K562 (cell line): ENCODE data around the gene RABGAP1L. TPM values are rescaled to one million over a fixed set of nuclear protein-coding genes. Genes with fewer than 3 reads are reported as not detected.

Experiments used
- ATAC-seq: fragments of 200-7000 bp; cut with Tn5 transposase; 3 replicates; pipeline ENCODE4 v1.9.1; 2020; ENCODE audit warnings: moderate library complexity
- BruUV-seq: library from RNA; stranded (reverse); fragments of 400-500 nt; replicated peaks from 2 replicates; lab custom pipeline; 2021; lab: Mats Ljungman, UMichigan
- CTCF ChIA-PET: fragments of 300-600 bp; formaldehyde crosslinking; extraction: SDS; loops from one replicate; lab custom pipeline; 2021; ENCODE audit warnings: low intra/inter-chr PET ratio; lab: Yijun Ruan, JAX
- POLR2A ChIA-PET: fragments of 300-600, 350-650 bp; sonication (Branson Sonifier 250); formaldehyde crosslinking; extraction: SDS; loops from one replicate; lab custom pipeline; 2021; ENCODE audit warnings: antibody characterized with exemption, inconsistent platforms; lab: Yijun Ruan, JAX
- DNase-seq, 4 experiments: peaks; one replicate each; pipeline versions ENCODE4 v3.0.0 to v3.0.0-alpha.2; 2011 to 2018; ENCODE audit warnings: low spot score in 3 of 4, mixed read lengths in 3 of 4; ENCODE audit errors: extremely low read depth in 1 of 4
- FAIRE-seq: peaks from 2 replicates; lab custom pipeline; 2011; peaks lifted over from hg19 to GRCh38; lab: Jason Lieb, UNC
- H2AFZ ChIP-seq: 2 replicates; pipeline ENCODE4 v1.6.0; 2011; ENCODE audit warnings: low read depth, low read length, control low read depth, inconsistent platforms
- H3K27ac ChIP-seq: fragments of 200-600 bp; 3 replicates; pipeline ENCODE4 v1.8.0; 2011; ENCODE audit warnings: low read depth, mild to moderate bottlenecking, control low read depth, inconsistent platforms, low read length, moderate library complexity, mixed read lengths; ENCODE audit errors: extremely low read depth
- H3K27me3 ChIP-seq, 2 experiments: fragments of 300-600 bp in 1 of 2; 2 replicates in 1 of 2; 3 replicates in 1 of 2; pipeline versions ENCODE4 v1.6.0 to v1.8.0; 2011; ENCODE audit warnings: inconsistent platforms in 2 of 2, low read length in 2 of 2, mild to moderate bottlenecking in 1 of 2, mixed read lengths in 1 of 2, moderate library complexity in 1 of 2; ENCODE audit not compliant: control insufficient read depth in 2 of 2, insufficient read depth in 2 of 2
- H3K36me3 ChIP-seq: fragments of 300-600 bp; 3 replicates; pipeline ENCODE4 v1.8.0; 2011; ENCODE audit warnings: mild to moderate bottlenecking, low read length, inconsistent platforms; ENCODE audit not compliant: control insufficient read depth, insufficient read depth
- H3K4me1 ChIP-seq, 2 experiments: fragments of 200-600 bp in 1 of 2; replicated peaks in 1 of 2; 2 replicates in 1 of 2; 3 replicates in 1 of 2; pipeline versions ENCODE4 v1.5.1 to v1.8.0; 2011; ENCODE audit warnings: inconsistent platforms in 2 of 2, low read length in 2 of 2, mild to moderate bottlenecking in 1 of 2, mixed read lengths in 1 of 2, moderate library complexity in 1 of 2; ENCODE audit not compliant: control insufficient read depth in 2 of 2, insufficient read depth in 2 of 2
- H3K4me2 ChIP-seq: 2 replicates; pipeline ENCODE4 v1.6.1; 2011; ENCODE audit warnings: low read length, control low read depth, inconsistent platforms, mixed read lengths; ENCODE audit not compliant: insufficient read depth
- H3K4me3 ChIP-seq: fragments of 200-600 bp; sonication (generic), shearing (Covaris generic); 2 replicates; pipeline ENCODE4 v1.5.1; 2016; ENCODE audit warnings: control low read depth, inconsistent platforms
- H3K79me2 ChIP-seq: fragments of 200-600 bp; 3 replicates; pipeline ENCODE4 v1.8.0; 2011; ENCODE audit warnings: low read length, inconsistent platforms; ENCODE audit not compliant: control insufficient read depth, insufficient read depth
- H3K9ac ChIP-seq, 2 experiments: 2 replicates each; pipeline versions ENCODE4 v1.6.0 to v1.6.1; 2011; ENCODE audit warnings: low read depth in 2 of 2, low read length in 2 of 2, control low read depth in 1 of 2, inconsistent platforms in 1 of 2, mild to moderate bottlenecking in 1 of 2, mixed read lengths in 1 of 2; ENCODE audit not compliant: insufficient read depth in 1 of 2
- H3K9me1 ChIP-seq: one replicate; pipeline ENCODE4 v1.6.0; 2011; ENCODE audit warnings: inconsistent platforms, mild to moderate bottlenecking, low read length, moderate library complexity; ENCODE audit not compliant: control insufficient read depth, insufficient read depth
- H3K9me3 ChIP-seq: replicated peaks from 2 replicates; pipeline ENCODE4 v1.5.1; 2011; ENCODE audit warnings: low read depth, low read length, inconsistent platforms; ENCODE audit not compliant: control insufficient read depth, insufficient read depth
- H4K20me1 ChIP-seq: replicated peaks from 2 replicates; pipeline ENCODE4 v1.6.1; 2011; ENCODE audit warnings: low read length, inconsistent platforms, mixed read lengths; ENCODE audit not compliant: control insufficient read depth, insufficient read depth
- CHCHD3 ChIP-seq: fragments of 250-450 bp; sonication (Bioruptor Pico); IDR thresholded peaks from 2 replicates; pipeline ENCODE4 v2.1.2; 2022; ENCODE audit warnings: mild to moderate bottlenecking
- CUX1 ChIP-seq: fragments of 200-800 bp; sonication (Bioruptor generic); IDR thresholded peaks from 2 replicates; pipeline ENCODE4 v1.6.1; 2016; ENCODE audit warnings: missing genetic modification characterization, missing compliant biosample characterization
- DLX4 ChIP-seq: fragments of 250-450 bp; sonication (Bioruptor Pico); IDR thresholded peaks from 2 replicates; pipeline ENCODE4 v1.6.1; 2021; ENCODE audit warnings: mild to moderate bottlenecking
- E2F6 ChIP-seq, 2 experiments: IDR thresholded peaks; 2 replicates each; pipeline ENCODE4 v1.6.1; 2011; ENCODE audit warnings: borderline replicate concordance in 1 of 2, control low read depth in 1 of 2, low read depth in 1 of 2, low read length in 1 of 2, mild to moderate bottlenecking in 1 of 2, mixed read lengths in 1 of 2, moderate library complexity in 1 of 2; ENCODE audit not compliant: insufficient read depth in 1 of 2, insufficient read length in 1 of 2, poor library complexity in 1 of 2, severe bottlenecking in 1 of 2; ENCODE audit errors: extremely low read depth in 1 of 2
- GATAD2B ChIP-seq: fragments of 450-650 bp; IDR thresholded peaks from 2 replicates; pipeline ENCODE4 v1.6.1; 2017; ENCODE audit warnings: mild to moderate bottlenecking, borderline replicate concordance
- HDAC6 ChIP-seq: IDR thresholded peaks from 2 replicates; pipeline ENCODE4 v1.6.1; 2012; ENCODE audit warnings: low read depth, mild to moderate bottlenecking, control low read depth, inconsistent platforms, low read length, moderate library complexity
- MBD2 ChIP-seq: sonication (generic); IDR thresholded peaks from 2 replicates; pipeline ENCODE4 v1.6.1; 2016; ENCODE audit warnings: low read depth, borderline replicate concordance
- MTA3 ChIP-seq: fragments of 450-650 bp; formaldehyde crosslinking; IDR thresholded peaks from 2 replicates; pipeline ENCODE4 v1.6.1; 2017; ENCODE audit warnings: mild to moderate bottlenecking, borderline replicate concordance
- NFATC3 ChIP-seq: fragments of 450-650 bp; IDR thresholded peaks from 2 replicates; pipeline ENCODE4 v1.6.1; 2017; ENCODE audit warnings: mild to moderate bottlenecking
- NFE2 ChIP-seq: IDR thresholded peaks from 2 replicates; pipeline ENCODE4 v1.6.1; 2014; ENCODE audit warnings: antibody characterized with exemption, low read depth
- NUFIP1 ChIP-seq: fragments of 450-650 bp; IDR thresholded peaks from 2 replicates; pipeline ENCODE4 v1.6.1; 2018; ENCODE audit not compliant: partially characterized antibody
- POLR2A ChIP-seq: fragments of 450-650 bp; conservative IDR thresholded peaks from 2 replicates; pipeline ENCODE4 v1.6.1; 2016
- RFX5 ChIP-seq: IDR thresholded peaks from 2 replicates; pipeline ENCODE4 v1.6.1; 2011; ENCODE audit warnings: low read depth, mild to moderate bottlenecking, improper control_type of control experiment, low read length
- RFX7 ChIP-seq: fragments of 250-450 bp; sonication (Bioruptor Pico); IDR thresholded peaks from 2 replicates; pipeline ENCODE4 v1.5.1; 2021; ENCODE audit warnings: mild to moderate bottlenecking
- SMARCE1 ChIP-seq: fragments of 450-650 bp; IDR thresholded peaks from 2 replicates; pipeline ENCODE4 v1.7.1; 2016; ENCODE audit warnings: mild to moderate bottlenecking
- TBP ChIP-seq: optimal IDR thresholded peaks from 2 replicates; pipeline ENCODE3; 2011; ENCODE audit warnings: low read depth, low read length, improper control_type of control experiment
- ZNF24 ChIP-seq: fragments of 450-650 bp; IDR thresholded peaks from 2 replicates; pipeline ENCODE4 v1.6.1; 2016
- ZNF699 ChIP-seq: fragments of 250-450 bp; sonication (Bioruptor Pico); IDR thresholded peaks from 2 replicates; pipeline ENCODE4 v1.8.0; 2021; ENCODE audit warnings: mild to moderate bottlenecking, moderate library complexity; ENCODE audit not compliant: insufficient replicate concordance
- WGBS: fragments of 100-300 bp; shearing (Covaris generic); methylation state at CpG from one replicate; pipeline ENCODE4 v1.1.6; 2016; ENCODE audit warnings: low coverage, mixed read lengths; ENCODE audit not compliant: insufficient coverage; ENCODE audit errors: missing lambda C conversion rate; 5-methylcytosine and 5-hydroxymethylcytosine counted together
- in situ Hi-C: fragments of 300-500 bp; cut with MboI; formaldehyde crosslinking; loops from 4 replicates; pipeline ENCODE4 v1.15.0; 2018; ENCODE audit warnings: inconsistent platforms, mixed read lengths
- intact Hi-C: fragments of 100-400 bp; cut with micrococcal nuclease; formaldehyde crosslinking; loops from 2 replicates; pipeline ENCODE4 v1.14.2; 2022
- polyA plus RNA-seq, 8 experiments: library from polyadenylated mRNA; depleted of rRNA in 4 of 8; stranded (reverse) in 5 of 8; unstranded in 3 of 8; fragments of >200 nt; fragmentation: Nextera tagmentation in 2 of 8; fragmentation: Illumina TruSeq in 1 of 8; extraction: Ambion mirVana in 2 of 8; extraction: Trizol in 1 of 8; gene quantifications; 2 replicates each; pipeline versions ENCODE4 v1.2.1 to v1.2.3, GENCODE V29; 2011 to 2014; ENCODE audit warnings: inconsistent platforms in 1 of 8, missing spikeins in 1 of 8
- total RNA-seq, 7 experiments: library from RNA; depleted of rRNA in 6 of 7; stranded (reverse); fragments of >200 nt in 6 of 7; fragmentation: Illumina TruSeq in 2 of 7; extraction: Trizol in 2 of 7; gene quantifications; 2 replicates each; pipeline versions ENCODE4 v1.2.1 to v1.2.3, GENCODE V29; 2011 to 2021; ENCODE audit warnings: low replicate concordance in 1 of 7

RABGAP1L gene
- total and polyA plus RNA-seq, 9 of the 15 experiments (the other 6 are each of a cell fraction or from before 2014, with no cell fraction given), result 16.5 to 44.9 (median 26.7) TPM

- H3K4me3 ChIP-seq, result no peak overlapping the region
- no peaks in the 10 kb centered on the region for H3K27me3 ChIP-seq
- in situ Hi-C loops (no loop called here), intact Hi-C loops (no loop called here)
- no peak overlapping the region for H3K9ac ChIP-seq
- ATAC-seq (no peak), FAIRE-seq (no peak), DNase-seq (no peak)
- no peak overlapping the region for H3K4me2 ChIP-seq
- no peaks in the 10 kb centered on the region for H3K9me1 ChIP-seq
- peaks cover 2 to 9% of the 10 kb centered on the region in 2 experiments; a peak in 2 of 5 replicates for H3K4me1 ChIP-seq
- no TSS peak for BruUV-seq
- 28% methylated on average over 3 of the region's 3 CpGs for WGBS
- H3K9me3 ChIP-seq, result no peaks in the 10 kb centered on the region
- no peaks in the 10 kb centered on the region for H4K20me1 ChIP-seq
- H3K36me3 ChIP-seq, result no peaks in the 10 kb centered on the region
- H3K27ac ChIP-seq, result no peak overlapping the region
- ChIA-PET POLR2A (interaction anchor here (1.2 to 1.8 kb wide), 3 partner anchors 16 to 200 kb away, joined by 3 to 7 read pairs (median 6); no protein-coding TSS in a partner anchor), CTCF (interaction anchor here (0.6 to 1.1 kb wide), 2 partner anchors 10 to 29 kb away, joined by 3 read pairs; no protein-coding TSS in a partner anchor)
- H2AFZ ChIP-seq, result no peak overlapping the region
- H3K79me2 ChIP-seq, result no peaks in the 10 kb centered on the region
- TF ChIP-seq GATAD2B (no peak), NUFIP1 (no peak), ZNF24 (no peak), CUX1 (no peak), RFX5 (no peak), NFE2 (no peak), MTA3 (no peak), SMARCE1 (no peak), RFX7 (no peak), E2F6 (IDR thresholded peaks at IDR 0.05; ENCODE audit: borderline replicate concordance in 1 of 2, extremely low read depth in 1 of 2, insufficient read depth in 1 of 2, insufficient read length in 1 of 2, low read depth in 1 of 2, low read length in 1 of 2, poor library complexity in 1 of 2, severe bottlenecking in 1 of 2) (no peak), POLR2A (no peak), ZNF699 (CRISPR knock-in tag) (no peak), TBP (no peak), NFATC3 (no peak), MBD2 (no peak), HDAC6 (no peak), CHCHD3 (no peak), DLX4 (no peak)
These were observed 639.8 kb downstream of the RABGAP1L start for GRCh38 chr1:174799136-174799479.
